Measurements from ENCODE around the gene FOXM1. TPM values are rescaled to one million over a fixed set of nuclear protein-coding genes. Genes with fewer than 3 reads are reported as not detected.

The FOXM1 gene
- total and polyA plus RNA-seq, 2 of the 13 experiments (the other 11 are each of a cell fraction or from before 2014, with no cell fraction given) = 17.1 to 25.9 TPM

DNA sequence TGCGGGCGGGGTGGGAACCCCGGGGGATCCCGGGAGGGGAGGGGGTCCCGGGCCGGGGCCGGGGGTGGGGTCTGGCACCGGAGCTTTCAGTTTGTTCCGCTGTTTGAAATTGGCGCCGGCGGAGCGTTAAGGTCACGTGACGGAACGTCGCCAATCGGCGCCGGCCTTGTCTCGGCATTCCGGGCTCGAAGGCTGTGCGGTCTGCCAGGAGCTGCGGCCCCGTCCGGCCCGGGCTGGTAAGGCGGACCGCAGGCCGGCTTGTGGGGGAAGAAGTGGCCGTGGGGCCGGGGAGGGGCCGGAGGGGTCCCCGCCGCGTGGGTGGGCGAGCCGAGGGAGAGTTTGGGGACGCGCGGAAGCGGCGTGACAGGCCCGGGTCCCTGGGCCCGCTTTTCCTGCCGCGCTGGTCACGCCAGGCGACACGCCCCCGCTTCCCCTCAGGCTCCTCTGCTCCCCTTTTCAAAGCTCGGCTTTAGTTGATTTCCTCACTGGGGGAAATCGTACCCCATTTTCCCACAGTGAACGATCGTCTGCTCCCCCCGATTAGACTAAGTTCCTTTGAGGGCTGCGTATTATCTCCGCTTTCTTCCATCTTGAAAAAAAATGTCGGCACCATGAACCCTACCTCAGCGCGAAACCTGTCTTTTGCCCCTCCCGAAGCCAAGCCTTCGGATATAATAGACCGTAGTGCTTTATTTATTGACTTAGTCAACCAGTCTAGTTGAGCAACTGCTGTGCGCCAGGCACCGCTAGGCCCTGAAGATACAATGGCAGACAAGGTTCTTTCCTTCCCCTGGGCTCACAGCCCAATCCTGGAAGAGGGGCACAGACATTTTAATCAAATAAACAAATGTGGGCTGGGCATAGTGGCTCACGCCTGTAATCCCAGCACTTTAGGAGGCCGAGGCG lies at the start of gene FOXM1, which contains the start of gene RHNO1 (continued):
- TF ChIP-seq, protein P1, sequence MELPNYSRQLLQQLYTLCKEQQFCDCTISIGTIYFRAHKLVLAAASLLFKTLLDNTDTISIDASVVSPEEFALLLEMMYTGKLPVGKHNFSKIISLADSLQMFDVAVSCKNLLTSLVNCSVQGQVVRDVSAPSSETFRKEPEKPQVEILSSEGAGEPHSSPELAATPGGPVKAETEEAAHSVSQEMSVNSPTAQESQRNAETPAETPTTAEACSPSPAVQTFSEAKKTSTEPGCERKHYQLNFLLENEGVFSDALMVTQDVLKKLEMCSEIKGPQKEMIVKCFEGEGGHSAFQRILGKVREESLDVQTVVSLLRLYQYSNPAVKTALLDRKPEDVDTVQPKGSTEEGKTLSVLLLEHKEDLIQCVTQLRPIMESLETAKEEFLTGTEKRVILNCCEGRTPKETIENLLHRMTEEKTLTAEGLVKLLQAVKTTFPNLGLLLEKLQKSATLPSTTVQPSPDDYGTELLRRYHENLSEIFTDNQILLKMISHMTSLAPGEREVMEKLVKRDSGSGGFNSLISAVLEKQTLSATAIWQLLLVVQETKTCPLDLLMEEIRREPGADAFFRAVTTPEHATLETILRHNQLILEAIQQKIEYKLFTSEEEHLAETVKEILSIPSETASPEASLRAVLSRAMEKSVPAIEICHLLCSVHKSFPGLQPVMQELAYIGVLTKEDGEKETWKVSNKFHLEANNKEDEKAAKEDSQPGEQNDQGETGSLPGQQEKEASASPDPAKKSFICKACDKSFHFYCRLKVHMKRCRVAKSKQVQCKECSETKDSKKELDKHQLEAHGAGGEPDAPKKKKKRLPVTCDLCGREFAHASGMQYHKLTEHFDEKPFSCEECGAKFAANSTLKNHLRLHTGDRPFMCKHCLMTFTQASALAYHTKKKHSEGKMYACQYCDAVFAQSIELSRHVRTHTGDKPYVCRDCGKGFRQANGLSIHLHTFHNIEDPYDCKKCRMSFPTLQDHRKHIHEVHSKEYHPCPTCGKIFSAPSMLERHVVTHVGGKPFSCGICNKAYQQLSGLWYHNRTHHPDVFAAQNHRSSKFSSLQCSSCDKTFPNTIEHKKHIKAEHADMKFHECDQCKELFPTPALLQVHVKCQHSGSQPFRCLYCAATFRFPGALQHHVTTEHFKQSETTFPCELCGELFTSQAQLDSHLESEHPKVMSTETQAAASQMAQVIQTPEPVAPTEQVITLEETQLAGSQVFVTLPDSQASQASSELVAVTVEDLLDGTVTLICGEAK (IDR thresholded peaks at IDR 0.05) = no peak
- TF ChIP-seq, protein P1 (CRISPR knock-in tag; IDR thresholded peaks at IDR 0.05) = 0 out of 2 replicates have a peak, but pooled peaks have one; percentile 32
- TF ChIP-seq ZNF878 (CRISPR knock-in tag; IDR thresholded peaks at IDR 0.05) (no peak), MXI1 (IDR thresholded peaks at IDR 0.05; ENCODE audit: borderline replicate concordance, low read depth, low read length) (peak; percentile 75; the same call in 2 of the 3 replicates), ZFP82 (CRISPR knock-in tag; IDR thresholded peaks at IDR 0.05; ENCODE audit: borderline replicate concordance) (no peak), NFKB2 (CRISPR knock-in tag; IDR thresholded peaks at IDR 0.05; ENCODE audit: borderline replicate concordance) (peak; percentile 0; the same call in 1 of the 2 replicates), ZNF670 (CRISPR knock-in tag; IDR thresholded peaks at IDR 0.05; ENCODE audit: borderline replicate concordance) (no peak), ZNF274 (CRISPR knock-in tag; IDR thresholded peaks at IDR 0.05) (no peak), CCAR2 (optimal IDR thresholded peaks at IDR 0.05; ENCODE audit: low read depth, low read length) (no peak), SMYD3 (CRISPR knock-in tag; IDR thresholded peaks at IDR 0.05) (0 out of 2 replicates have a peak, but pooled peaks have one; percentile 38), DMAP1 (CRISPR knock-in tag; IDR thresholded peaks at IDR 0.05) (peak; percentile 53; the same call in 1 of the 2 replicates), HDAC2 (CRISPR knock-in tag; IDR thresholded peaks at IDR 0.05) (peak; percentile 15; the same call in 1 of the 2 replicates), ZNF460 (CRISPR knock-in tag; IDR thresholded peaks at IDR 0.05; ENCODE audit: borderline replicate concordance) (no peak), NKX3-1 (CRISPR knock-in tag; IDR thresholded peaks at IDR 0.05) (no peak), ATRX (CRISPR knock-in tag; IDR thresholded peaks at IDR 0.05; ENCODE audit: borderline replicate concordance) (no peak), SAP130 (CRISPR knock-in tag; IDR thresholded peaks at IDR 0.05; ENCODE audit: low read depth) (peak; percentile 90)
- TF ChIP-seq, protein P2, sequence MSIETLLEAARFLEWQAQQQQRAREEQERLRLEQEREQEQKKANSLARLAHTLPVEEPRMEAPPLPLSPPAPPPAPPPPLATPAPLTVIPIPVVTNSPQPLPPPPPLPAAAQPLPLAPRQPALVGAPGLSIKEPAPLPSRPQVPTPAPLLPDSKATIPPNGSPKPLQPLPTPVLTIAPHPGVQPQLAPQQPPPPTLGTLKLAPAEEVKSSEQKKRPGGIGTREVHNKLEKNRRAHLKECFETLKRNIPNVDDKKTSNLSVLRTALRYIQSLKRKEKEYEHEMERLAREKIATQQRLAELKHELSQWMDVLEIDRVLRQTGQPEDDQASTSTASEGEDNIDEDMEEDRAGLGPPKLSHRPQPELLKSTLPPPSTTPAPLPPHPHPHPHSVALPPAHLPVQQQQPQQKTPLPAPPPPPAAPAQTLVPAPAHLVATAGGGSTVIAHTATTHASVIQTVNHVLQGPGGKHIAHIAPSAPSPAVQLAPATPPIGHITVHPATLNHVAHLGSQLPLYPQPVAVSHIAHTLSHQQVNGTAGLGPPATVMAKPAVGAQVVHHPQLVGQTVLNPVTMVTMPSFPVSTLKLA (IDR thresholded peaks at IDR 0.05) = 0 out of 2 replicates have a peak, but pooled peaks have one; percentile 19
